IMR-90 (cell line): ENCODE measurements around the gene SYVN1. TPM values are rescaled to one million over a fixed set of nuclear protein-coding genes. Genes with fewer than 3 reads are reported as not detected.

Experiments
- ATAC-seq: fragments of 200-7000 bp; cut with Tn5 transposase; 2 replicates; pipeline ENCODE4 v1.9.1; 2020; ENCODE audit warnings: low read depth, mild to moderate bottlenecking, moderate library complexity
- BruUV-seq: library from RNA; stranded (reverse); fragments of 400-500 nt; replicated peaks from 2 replicates; lab custom pipeline; 2021; lab: Mats Ljungman, UMichigan
- CTCF ChIA-PET: fragments of 300-600 bp; formaldehyde crosslinking; extraction: SDS; loops from one replicate; lab custom pipeline; 2021; ENCODE audit warnings: antibody characterized with exemption; lab: Yijun Ruan, JAX
- POLR2A ChIA-PET: fragments of 300-600 bp; sonication (Branson Sonifier 250); formaldehyde crosslinking; loops from one replicate; lab custom pipeline; 2022; ENCODE audit warnings: antibody characterized with exemption; ENCODE audit not compliant: unreplicated experiment; lab: Charles Lee
- DNase-seq: peaks from one replicate; pipeline ENCODE4 v3.0.0; 2013
- H2AFZ ChIP-seq: replicated peaks from 2 replicates; pipeline ENCODE3; 2013; ENCODE audit warnings: low read length, mild to moderate bottlenecking; ENCODE audit not compliant: poor library complexity
- H2AK5ac ChIP-seq: 2 replicates; pipeline ENCODE4 v1.6.1; 2013; ENCODE audit warnings: low read depth, low read length, inconsistent platforms
- H2AK9ac ChIP-seq: replicated peaks from 2 replicates; pipeline ENCODE3; 2013; ENCODE audit warnings: mild to moderate bottlenecking, low read depth, low read length, moderate library complexity; ENCODE audit not compliant: poor library complexity
- H2BK120ac ChIP-seq: 2 replicates; pipeline ENCODE4 v1.6.1; 2013; ENCODE audit warnings: low read depth, low read length, inconsistent platforms
- H2BK15ac ChIP-seq: 3 replicates; pipeline ENCODE4 v1.6.1; 2013; ENCODE audit warnings: low read depth, low read length, inconsistent platforms
- H2BK20ac ChIP-seq: 2 replicates; pipeline ENCODE4 v1.6.1; 2013; ENCODE audit warnings: low read depth, mild to moderate bottlenecking, inconsistent platforms, low read length, moderate library complexity
- H2BK5ac ChIP-seq: 2 replicates; pipeline ENCODE4 v1.6.1; 2013; ENCODE audit warnings: mild to moderate bottlenecking, low read depth, low read length, inconsistent platforms; ENCODE audit not compliant: poor library complexity, severe bottlenecking
- H3K14ac ChIP-seq: replicated peaks from 2 replicates; pipeline ENCODE4 v1.6.1; 2013; ENCODE audit warnings: low read depth, low read length, inconsistent platforms
- H3K18ac ChIP-seq: 2 replicates; pipeline ENCODE4 v1.6.1; 2013; ENCODE audit warnings: low read depth, low read length, control low read depth
- H3K23ac ChIP-seq: 2 replicates; pipeline ENCODE4 v1.6.1; 2013; ENCODE audit warnings: low read depth, low read length, inconsistent platforms
- H3K27ac ChIP-seq: 2 replicates; pipeline ENCODE4 v1.5.1; 2013; ENCODE audit warnings: mild to moderate bottlenecking, control low read depth, low read length; ENCODE audit not compliant: insufficient read depth
- H3K27me3 ChIP-seq: 2 replicates; pipeline ENCODE4 v1.6.1; 2013; ENCODE audit warnings: low read length; ENCODE audit not compliant: control insufficient read depth, insufficient read depth
- H3K36me3 ChIP-seq: 2 replicates; pipeline ENCODE4 v1.6.1; 2013; ENCODE audit warnings: low read length, mixed read lengths; ENCODE audit not compliant: control insufficient read depth, insufficient read depth
- H3K4ac ChIP-seq: 2 replicates; pipeline ENCODE4 v1.6.1; 2013; ENCODE audit warnings: low read depth, low read length, inconsistent platforms
- H3K4me1 ChIP-seq: 2 replicates; pipeline ENCODE4 v1.6.1; 2013; ENCODE audit warnings: low read length, mixed read lengths; ENCODE audit not compliant: control insufficient read depth, insufficient read depth
- H3K4me2 ChIP-seq: 2 replicates; pipeline ENCODE4 v1.6.1; 2013; ENCODE audit warnings: low read depth, mild to moderate bottlenecking, control low read depth, low read length, moderate library complexity
- H3K4me3 ChIP-seq: 2 replicates; pipeline ENCODE4 v1.5.1; 2013; ENCODE audit warnings: low read depth, mild to moderate bottlenecking, control low read depth, low read length, moderate library complexity; ENCODE audit not compliant: insufficient read depth
- H3K56ac ChIP-seq: 2 replicates; pipeline ENCODE4 v1.6.1; 2013; ENCODE audit warnings: low read length, inconsistent platforms; ENCODE audit not compliant: insufficient read depth; ENCODE audit errors: extremely low read depth
- H3K79me1 ChIP-seq, 2 experiments: 2 replicates each; pipeline ENCODE4 v1.6.1; 2013; ENCODE audit warnings: low read length in 2 of 2, inconsistent platforms in 1 of 2, low read depth in 1 of 2
- H3K9ac ChIP-seq: 2 replicates; pipeline ENCODE4 v1.6.1; 2013; ENCODE audit warnings: low read depth, low read length, control low read depth
- H3K9me1 ChIP-seq: 2 replicates; pipeline ENCODE4 v1.6.1; 2013; ENCODE audit warnings: low read length, inconsistent platforms; ENCODE audit not compliant: insufficient read depth
- H3K9me3 ChIP-seq: 2 replicates; pipeline ENCODE4 v1.6.1; 2013; ENCODE audit warnings: low read length; ENCODE audit not compliant: control insufficient read depth, insufficient read depth
- H4K20me1 ChIP-seq: 2 replicates; pipeline ENCODE4 v1.6.1; 2013; ENCODE audit warnings: low read length, inconsistent platforms; ENCODE audit not compliant: insufficient read depth
- H4K5ac ChIP-seq: 2 replicates; pipeline ENCODE4 v1.6.1; 2013; ENCODE audit warnings: mild to moderate bottlenecking, low read depth, low read length, control low read depth
- H4K8ac ChIP-seq, 2 experiments: 2 replicates each; pipeline ENCODE4 v1.6.1; 2013; ENCODE audit warnings: low read depth in 2 of 2, low read length in 2 of 2, control low read depth in 1 of 2, inconsistent platforms in 1 of 2
- H4K91ac ChIP-seq: 2 replicates; pipeline ENCODE4 v1.6.1; 2013; ENCODE audit warnings: low read depth, low read length, inconsistent platforms; ENCODE audit not compliant: insufficient read depth
- BHLHE40 ChIP-seq: fragments of 150-350 bp; IDR thresholded peaks from 2 replicates; pipeline ENCODE4 v1.6.1; 2016; ENCODE audit warnings: mild to moderate bottlenecking, low read depth, low read length
- CEBPB ChIP-seq: IDR thresholded peaks from 2 replicates; pipeline ENCODE4 v1.6.1; 2012; ENCODE audit warnings: low read depth, low read length, improper control_type of control experiment
- CHD1 ChIP-seq: IDR thresholded peaks from 2 replicates; pipeline ENCODE4 v1.6.1; 2012; ENCODE audit warnings: low read depth, low read length, improper control_type of control experiment
- FOS ChIP-seq: fragments of 150-350 bp; IDR thresholded peaks from 2 replicates; pipeline ENCODE4 v1.6.1; 2016; ENCODE audit warnings: low read depth, low read length
- MAFK ChIP-seq: IDR thresholded peaks from 2 replicates; pipeline ENCODE4 v1.6.1; 2012; ENCODE audit warnings: low read depth, low read length, improper control_type of control experiment
- MAZ ChIP-seq: IDR thresholded peaks from 2 replicates; pipeline ENCODE4 v1.6.1; 2012; ENCODE audit warnings: low read depth, mild to moderate bottlenecking, low read length, improper control_type of control experiment, moderate library complexity, borderline replicate concordance
- MXI1 ChIP-seq: IDR thresholded peaks from 2 replicates; pipeline ENCODE4 v1.6.1; 2012; ENCODE audit warnings: low read depth, mild to moderate bottlenecking, low read length, moderate library complexity, borderline replicate concordance
- NFE2L2 ChIP-seq: fragments of 150-350 bp; IDR thresholded peaks from 2 replicates; pipeline ENCODE4 v1.6.1; 2016; ENCODE audit warnings: low read depth, mild to moderate bottlenecking, low read length
- POLR2A ChIP-seq: IDR thresholded peaks from 2 replicates; pipeline ENCODE4 v1.6.1; 2012; ENCODE audit warnings: mild to moderate bottlenecking, low read depth, low read length
- RAD21 ChIP-seq: IDR thresholded peaks from 2 replicates; pipeline ENCODE4 v1.6.1; 2012; ENCODE audit warnings: low read length, improper control_type of control experiment
- RCOR1 ChIP-seq: IDR thresholded peaks from 2 replicates; pipeline ENCODE4 v1.6.1; 2012; ENCODE audit warnings: mild to moderate bottlenecking, low read length, improper control_type of control experiment; ENCODE audit not compliant: insufficient replicate concordance
- RFX5 ChIP-seq: IDR thresholded peaks from 2 replicates; pipeline ENCODE4 v1.8.0; 2012; ENCODE audit warnings: low read depth, mild to moderate bottlenecking, low read length, moderate library complexity
- SMC3 ChIP-seq: fragments of 150-350 bp; IDR thresholded peaks from 2 replicates; pipeline ENCODE4 v1.6.1; 2016; ENCODE audit warnings: low read depth, mild to moderate bottlenecking, antibody characterized with exemption, low read length, moderate library complexity
- USF2 ChIP-seq: fragments of 150-350 bp; IDR thresholded peaks from 2 replicates; pipeline ENCODE4 v1.6.1; 2017; ENCODE audit warnings: mild to moderate bottlenecking, antibody characterized with exemption, low read length, low read depth
- whole genome bisulfite sequencing, 2 experiments: methylation state at CpG; one replicate each; pipeline versions ENCODE4 v1.1.5 to v1.1.7; 2013; ENCODE audit warnings: missing lambda C conversion rate in 2 of 2; ENCODE audit not compliant: insufficient read length in 1 of 2; ENCODE audit errors: extremely low coverage in 2 of 2; 5-methylcytosine and 5-hydroxymethylcytosine counted together
- dilution Hi-C: fragments of 300-500 bp; cut with HindIII; formaldehyde crosslinking; loops from one replicate; pipeline ENCODE4 v1.14.3; 2018; ENCODE audit warnings: low sequenced_read_pairs; ENCODE audit not compliant: unreplicated experiment
- in situ Hi-C: fragments of 300-500 bp; cut with MboI; formaldehyde crosslinking; loops from 3 replicates; pipeline ENCODE4 v1.14.3; 2019; ENCODE audit warnings: low sequenced_read_pairs, inconsistent platforms, mixed read lengths
- intact Hi-C: fragments of 100-400 bp; cut with micrococcal nuclease; formaldehyde crosslinking; loops from 2 replicates; pipeline ENCODE4 v1.10.0; 2022
- polyA plus RNA-seq, 3 experiments: library from polyadenylated mRNA; depleted of rRNA; stranded (reverse); fragments of >200 nt; gene quantifications; 2 replicates each; pipeline ENCODE4 v1.2.3, GENCODE V29; 2012; ENCODE audit warnings: low replicate concordance in 1 of 3
- total RNA-seq: library from RNA; depleted of rRNA; stranded (reverse); fragments of >200 nt; gene quantifications from 2 replicates; pipeline ENCODE4 v1.2.3, GENCODE V29; 2012
- TF ChIP-seq, protein P1 (sequence below): fragments of 150-350 bp; IDR thresholded peaks from 2 replicates; pipeline ENCODE4 v1.6.1; 2016; ENCODE audit warnings: low read depth, mild to moderate bottlenecking, low read length, moderate library complexity, borderline replicate concordance
- TF ChIP-seq, protein P2 (sequence below): conservative IDR thresholded peaks from 2 replicates; pipeline ENCODE4 v1.5.1; 2012; ENCODE audit warnings: mild to moderate bottlenecking, low read depth, low read length, improper control_type of control experiment

SYVN1 gene
- total and polyA plus RNA-seq, 2 of the 4 experiments (the other 2 are of a cell fraction) = 9.5 to 52.9 TPM

DNA sequence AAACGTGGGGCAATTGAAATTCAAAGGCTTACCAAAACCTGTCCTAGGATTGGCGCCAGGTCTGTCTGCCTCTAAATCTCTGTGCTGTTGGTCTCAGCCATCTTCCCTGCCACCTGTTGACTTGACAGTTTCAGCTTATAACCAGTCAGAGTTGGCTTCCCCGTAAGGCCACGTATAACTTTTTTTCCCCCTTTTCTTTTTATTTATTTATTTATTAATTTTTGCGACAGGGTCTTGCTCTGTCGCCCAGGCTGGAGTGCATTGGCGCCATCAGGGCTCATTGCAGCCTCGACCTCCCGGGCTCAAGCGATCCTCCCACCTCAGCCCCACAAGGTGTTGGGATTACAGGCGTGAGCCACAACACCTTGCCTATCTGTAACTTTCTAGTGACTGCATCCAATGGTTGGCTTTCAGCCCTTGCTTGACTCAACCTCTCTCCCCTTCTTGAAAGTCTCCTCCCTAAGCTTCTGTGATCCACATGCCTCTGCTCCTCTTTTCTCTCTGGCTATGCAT, 1.4 kb upstream of the SYVN1 start:
- Histone ChIP-seq H3K27me3 (peaks cover 2% of the 10 kb centered on the region; the same call in 1 of the 2 replicates), H2AK9ac (peak overlapping the region; percentile 79), H3K56ac (no peak overlapping the region), H4K8ac (peak overlapping the region; percentile 93 to 99), H3K9me1 (peaks cover 21% of the 10 kb centered on the region), H3K27ac (no peak overlapping the region; the same call in 1 of the 2 replicates), H2BK20ac (no peak overlapping the region), H4K20me1 (peaks cover 28% of the 10 kb centered on the region), H3K4me3 (peak overlapping the region; percentile 63), H3K14ac (peak overlapping the region; percentile 82), H2BK120ac (no peak overlapping the region), H3K23ac (peak overlapping the region; percentile 36; the same call in 1 of the 2 replicates), H2AFZ (peak overlapping the region; percentile 99), H2BK15ac (no peak overlapping the region), H3K36me3 (peaks cover 22% of the 10 kb centered on the region), H3K4me1 (peaks cover 6% of the 10 kb centered on the region; the same call in 1 of the 2 replicates), H3K18ac (no peak overlapping the region), H4K5ac (peak overlapping the region; percentile 56; the same call in 1 of the 2 replicates), H2AK5ac (peak overlapping the region; percentile 67), H3K9ac (peak overlapping the region; percentile 72), H3K4me2 (peak overlapping the region; percentile 83), H3K9me3 (no peaks in the 10 kb centered on the region), H4K91ac (peak overlapping the region; percentile 64; the same call in 1 of the 2 replicates), H3K4ac (peak overlapping the region; percentile 81), H2BK5ac (no peak overlapping the region), H3K79me1 (peaks cover 18 to 43% of the 10 kb centered on the region in 2 experiments)
- ChIA-PET POLR2A (no interaction called here), CTCF (interaction anchor here (0.6 kb wide), 2 partner anchors 13 to 290 kb away, joined by 4 to 5 read pairs; no protein-coding TSS in a partner anchor)
- BruUV-seq = no TSS peak
- ATAC-seq = no peak
- dilution Hi-C loops (no loop called here), intact Hi-C loops (no loop called here), in situ Hi-C loops (no loop called here)
- no peak for DNase-seq
- TF ChIP-seq MAZ = no peak
- no peak for TF ChIP-seq MAFK
- no peak for TF ChIP-seq BHLHE40
- no peak for TF ChIP-seq POLR2A
- no peak for TF ChIP-seq NFE2L2
- no peak for TF ChIP-seq USF2
- TF ChIP-seq CEBPB = no peak
- TF ChIP-seq CHD1 = no peak
- no peak for TF ChIP-seq FOS
- TF ChIP-seq, protein P1, sequence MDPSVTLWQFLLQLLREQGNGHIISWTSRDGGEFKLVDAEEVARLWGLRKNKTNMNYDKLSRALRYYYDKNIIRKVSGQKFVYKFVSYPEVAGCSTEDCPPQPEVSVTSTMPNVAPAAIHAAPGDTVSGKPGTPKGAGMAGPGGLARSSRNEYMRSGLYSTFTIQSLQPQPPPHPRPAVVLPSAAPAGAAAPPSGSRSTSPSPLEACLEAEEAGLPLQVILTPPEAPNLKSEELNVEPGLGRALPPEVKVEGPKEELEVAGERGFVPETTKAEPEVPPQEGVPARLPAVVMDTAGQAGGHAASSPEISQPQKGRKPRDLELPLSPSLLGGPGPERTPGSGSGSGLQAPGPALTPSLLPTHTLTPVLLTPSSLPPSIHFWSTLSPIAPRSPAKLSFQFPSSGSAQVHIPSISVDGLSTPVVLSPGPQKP = no peak
- TF ChIP-seq RCOR1 = no peak
- TF ChIP-seq RAD21 = no peak
- TF ChIP-seq SMC3 = no peak
- TF ChIP-seq, protein P2, sequence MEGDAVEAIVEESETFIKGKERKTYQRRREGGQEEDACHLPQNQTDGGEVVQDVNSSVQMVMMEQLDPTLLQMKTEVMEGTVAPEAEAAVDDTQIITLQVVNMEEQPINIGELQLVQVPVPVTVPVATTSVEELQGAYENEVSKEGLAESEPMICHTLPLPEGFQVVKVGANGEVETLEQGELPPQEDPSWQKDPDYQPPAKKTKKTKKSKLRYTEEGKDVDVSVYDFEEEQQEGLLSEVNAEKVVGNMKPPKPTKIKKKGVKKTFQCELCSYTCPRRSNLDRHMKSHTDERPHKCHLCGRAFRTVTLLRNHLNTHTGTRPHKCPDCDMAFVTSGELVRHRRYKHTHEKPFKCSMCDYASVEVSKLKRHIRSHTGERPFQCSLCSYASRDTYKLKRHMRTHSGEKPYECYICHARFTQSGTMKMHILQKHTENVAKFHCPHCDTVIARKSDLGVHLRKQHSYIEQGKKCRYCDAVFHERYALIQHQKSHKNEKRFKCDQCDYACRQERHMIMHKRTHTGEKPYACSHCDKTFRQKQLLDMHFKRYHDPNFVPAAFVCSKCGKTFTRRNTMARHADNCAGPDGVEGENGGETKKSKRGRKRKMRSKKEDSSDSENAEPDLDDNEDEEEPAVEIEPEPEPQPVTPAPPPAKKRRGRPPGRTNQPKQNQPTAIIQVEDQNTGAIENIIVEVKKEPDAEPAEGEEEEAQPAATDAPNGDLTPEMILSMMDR = no peak
- no peak for TF ChIP-seq RFX5
- no peak for TF ChIP-seq MXI1
- WGBS, 2 experiments = 71% methylated on average over 6 of the region's 11 CpGs; no CpG with 5 or more reads in 1 of the 2 experiments
